Mesendoderm (in vitro differentiated cells): ENCODE measurements around the gene IL6R.

Experiments
- DNase-seq: peaks from one replicate; pipeline ENCODE4 v3.0.0; 2013
- H2AK5ac ChIP-seq: 2 replicates; pipeline ENCODE4 v1.6.1; 2013; ENCODE audit warnings: low read length, inconsistent platforms
- H2BK120ac ChIP-seq: 2 replicates; pipeline ENCODE4 v1.6.1; 2013; ENCODE audit warnings: low read depth, mild to moderate bottlenecking, low read length, moderate library complexity, mixed read lengths
- H2BK15ac ChIP-seq: replicated peaks from 2 replicates; pipeline ENCODE4 v1.6.1; 2013; ENCODE audit warnings: low read depth, mild to moderate bottlenecking, moderate library complexity
- H2BK5ac ChIP-seq: 2 replicates; pipeline ENCODE4 v1.6.1; 2013; ENCODE audit warnings: low read length, inconsistent platforms
- H3K18ac ChIP-seq: 2 replicates; pipeline ENCODE4 v1.6.1; 2013; ENCODE audit warnings: mild to moderate bottlenecking, low read length, mixed read lengths
- H3K23ac ChIP-seq: one replicate; pipeline ENCODE4 v1.6.1; 2013; ENCODE audit warnings: low read length
- H3K27ac ChIP-seq: 2 replicates; pipeline ENCODE4 v1.5.1; 2013; ENCODE audit warnings: low read depth, mild to moderate bottlenecking, inconsistent platforms, low read length, moderate library complexity
- H3K27me3 ChIP-seq: 2 replicates; pipeline ENCODE4 v1.6.1; 2013; ENCODE audit warnings: low read length, control low read depth, mild to moderate bottlenecking, inconsistent platforms; ENCODE audit not compliant: insufficient read depth, poor library complexity
- H3K36me3 ChIP-seq: 2 replicates; pipeline ENCODE4 v1.6.1; 2013; ENCODE audit warnings: low read length, inconsistent platforms; ENCODE audit not compliant: control insufficient read depth, insufficient read depth
- H3K4ac ChIP-seq: one replicate; pipeline ENCODE4 v1.6.1; 2013; ENCODE audit warnings: low read depth, mild to moderate bottlenecking, low read length, moderate library complexity
- H3K4me1 ChIP-seq: 2 replicates; pipeline ENCODE4 v1.6.1; 2013; ENCODE audit warnings: low read depth, low read length, inconsistent platforms; ENCODE audit not compliant: control insufficient read depth
- H3K4me2 ChIP-seq: 2 replicates; pipeline ENCODE4 v1.6.1; 2013; ENCODE audit warnings: low read length
- H3K4me3 ChIP-seq: 2 replicates; pipeline ENCODE4 v1.5.1; 2013; ENCODE audit warnings: mild to moderate bottlenecking, low read length
- H3K56ac ChIP-seq: one replicate; pipeline ENCODE4 v1.6.1; 2013; ENCODE audit warnings: low read length
- H3K79me1 ChIP-seq: 2 replicates; pipeline ENCODE4 v1.6.1; 2013; ENCODE audit warnings: low read length, inconsistent platforms
- H3K79me2 ChIP-seq: 2 replicates; pipeline ENCODE4 v1.6.1; 2013; ENCODE audit warnings: mild to moderate bottlenecking, low read length; ENCODE audit not compliant: control insufficient read depth, insufficient read depth
- H3K9ac ChIP-seq: 2 replicates; pipeline ENCODE4 v1.6.1; 2013; ENCODE audit warnings: low read length, inconsistent platforms
- H4K5ac ChIP-seq: one replicate; pipeline ENCODE4 v1.6.1; 2013; ENCODE audit warnings: low read length
- H4K8ac ChIP-seq: one replicate; pipeline ENCODE4 v1.6.1; 2013; ENCODE audit warnings: low read depth, mild to moderate bottlenecking, control low read depth, low read length, moderate library complexity
- WGBS: extraction: QIAGEN DNeasy Blood & Tissue Kit; methylation state at CpG from one replicate; pipeline ENCODE4 v1.1.7; 2013; ENCODE audit warnings: low lambda C conversion rate, missing lambda C conversion rate; ENCODE audit not compliant: insufficient coverage; ENCODE audit errors: extremely low coverage; 5-methylcytosine and 5-hydroxymethylcytosine counted together

Gene IL6R

GRCh38 chr1:154469844-154470560, 64.9 kb downstream of the IL6R start:
- Histone ChIP-seq H4K8ac (no peak overlapping the region), H3K27ac (no peak overlapping the region), H2BK120ac (no peak overlapping the region), H3K9ac (no peak overlapping the region), H4K5ac (no peak overlapping the region), H3K79me1 (no peaks in the 10 kb centered on the region), H3K4me3 (no peak overlapping the region), H3K79me2 (no peaks in the 10 kb centered on the region), H3K4me2 (no peak overlapping the region), H3K56ac (no peak overlapping the region), H2BK15ac (no peak overlapping the region), H3K18ac (no peak overlapping the region), H2AK5ac (no peak overlapping the region), H3K4me1 (no peaks in the 10 kb centered on the region), H3K4ac (no peak overlapping the region), H3K36me3 (no peaks in the 10 kb centered on the region), H3K27me3 (no peaks in the 10 kb centered on the region), H2BK5ac (no peak overlapping the region), H3K23ac (no peak overlapping the region)
- WGBS: no CpG with 5 or more reads among the region's 10 CpGs
- no peak for DNase-seq

- H3K9ac ChIP-seq: no peak overlapping the region
- H3K4me2 ChIP-seq: no peak overlapping the region
- no peak overlapping the region for H2AK5ac ChIP-seq
- H3K27ac ChIP-seq: no peak overlapping the region
- WGBS: no CpG with 5 or more reads among the region's 2 CpGs
- no peak overlapping the region for H2BK5ac ChIP-seq
- no peaks in the 10 kb centered on the region for H3K79me2 ChIP-seq
- H3K4ac ChIP-seq: no peak overlapping the region
- H4K8ac ChIP-seq: no peak overlapping the region
- H3K23ac ChIP-seq: no peak overlapping the region
- no peak overlapping the region for H2BK120ac ChIP-seq
- H3K79me1 ChIP-seq: no peaks in the 10 kb centered on the region
- no peak overlapping the region for H3K18ac ChIP-seq
- no peaks in the 10 kb centered on the region for H3K36me3 ChIP-seq
- H3K27me3 ChIP-seq: no peaks in the 10 kb centered on the region
- H2BK15ac ChIP-seq: no peak overlapping the region
- no peaks in the 10 kb centered on the region for H3K4me1 ChIP-seq
- no peak overlapping the region for H3K4me3 ChIP-seq
- no peak overlapping the region for H4K5ac ChIP-seq
- H3K56ac ChIP-seq: no peak overlapping the region
- DNase-seq: no peak
Observed at GRCh38 chr1:154471304-154471703, 66.2 kb downstream of the IL6R start.

GRCh38 chr1:154474802-154475201, 69.7 kb downstream of the IL6R start:
- Histone ChIP-seq H3K23ac (no peak overlapping the region), H2BK5ac (no peak overlapping the region), H2BK15ac (no peak overlapping the region), H3K4ac (no peak overlapping the region), H3K27me3 (no peaks in the 10 kb centered on the region), H3K4me3 (no peak overlapping the region), H3K79me2 (no peaks in the 10 kb centered on the region), H3K4me1 (no peaks in the 10 kb centered on the region), H4K8ac (no peak overlapping the region), H2BK120ac (no peak overlapping the region), H3K18ac (no peak overlapping the region), H3K79me1 (no peaks in the 10 kb centered on the region), H2AK5ac (no peak overlapping the region), H3K4me2 (no peak overlapping the region), H3K27ac (no peak overlapping the region), H3K56ac (no peak overlapping the region), H4K5ac (no peak overlapping the region), H3K36me3 (no peaks in the 10 kb centered on the region), H3K9ac (no peak overlapping the region)
- WGBS: no CpG with 5 or more reads among the region's 3 CpGs
- DNase-seq: no peak

GRCh38 chr1:154476791-154477190, 71.6 kb downstream of the IL6R start:
- WGBS: no CpG with 5 or more reads among the region's 1 CpG
- no peak overlapping the region for H3K23ac ChIP-seq

GRCh38 chr1:154478013-154478412, 72.9 kb downstream of the IL6R start:
- Histone ChIP-seq H3K9ac (no peak overlapping the region), H3K36me3 (no peaks in the 10 kb centered on the region), H3K27ac (no peak overlapping the region), H3K4me1 (no peaks in the 10 kb centered on the region), H3K79me1 (no peaks in the 10 kb centered on the region), H3K23ac (no peak overlapping the region), H4K8ac (no peak overlapping the region), H3K56ac (no peak overlapping the region), H2BK15ac (no peak overlapping the region), H3K4me3 (no peak overlapping the region), H3K79me2 (no peaks in the 10 kb centered on the region), H2BK120ac (no peak overlapping the region), H3K4me2 (no peak overlapping the region), H3K18ac (no peak overlapping the region), H2AK5ac (no peak overlapping the region), H4K5ac (no peak overlapping the region), H3K4ac (no peak overlapping the region), H2BK5ac (no peak overlapping the region), H3K27me3 (no peaks in the 10 kb centered on the region)
- no CpG with 5 or more reads among the region's 8 CpGs for WGBS
- DNase-seq: no peak

More at GRCh38 chr1:154476791-154477190, 71.6 kb downstream of the IL6R start:
- H2BK120ac ChIP-seq: no peak overlapping the region
- H3K4me1 ChIP-seq: no peaks in the 10 kb centered on the region
- H3K27me3 ChIP-seq: no peaks in the 10 kb centered on the region
- H3K79me2 ChIP-seq: no peaks in the 10 kb centered on the region
- H3K9ac ChIP-seq: no peak overlapping the region
- no peak for DNase-seq
- no peak overlapping the region for H3K56ac ChIP-seq
- no peak overlapping the region for H2BK5ac ChIP-seq
- H3K79me1 ChIP-seq: no peaks in the 10 kb centered on the region
- H3K4me3 ChIP-seq: no peak overlapping the region
- no peak overlapping the region for H3K27ac ChIP-seq
- no peak overlapping the region for H3K4ac ChIP-seq
- no peak overlapping the region for H4K5ac ChIP-seq
- H3K36me3 ChIP-seq: no peaks in the 10 kb centered on the region
- no peak overlapping the region for H2BK15ac ChIP-seq
- H3K4me2 ChIP-seq: no peak overlapping the region
- H2AK5ac ChIP-seq: no peak overlapping the region
- H3K18ac ChIP-seq: no peak overlapping the region
- H4K8ac ChIP-seq: no peak overlapping the region

- no peak overlapping the region for H3K4me2 ChIP-seq
- no peak overlapping the region for H3K4me3 ChIP-seq
- no peak overlapping the region for H2AK5ac ChIP-seq
- no peak overlapping the region for H2BK15ac ChIP-seq
- no peak overlapping the region for H4K5ac ChIP-seq
- no peak for DNase-seq
- H3K36me3 ChIP-seq: no peaks in the 10 kb centered on the region
- no peak overlapping the region for H2BK5ac ChIP-seq
- H3K4me1 ChIP-seq: no peaks in the 10 kb centered on the region
- no CpG with 5 or more reads among the region's 5 CpGs for WGBS
- H4K8ac ChIP-seq: no peak overlapping the region
- no peak overlapping the region for H3K4ac ChIP-seq
- no peak overlapping the region for H3K23ac ChIP-seq
- H3K79me1 ChIP-seq: no peaks in the 10 kb centered on the region
- no peak overlapping the region for H3K9ac ChIP-seq
- no peak overlapping the region for H3K18ac ChIP-seq
- no peak overlapping the region for H3K27ac ChIP-seq
- H3K56ac ChIP-seq: no peak overlapping the region
- H3K27me3 ChIP-seq: no peaks in the 10 kb centered on the region
- H3K79me2 ChIP-seq: no peaks in the 10 kb centered on the region
- no peak overlapping the region for H2BK120ac ChIP-seq
Observed at GRCh38 chr1:154478639-154479038, 73.5 kb downstream of the IL6R start.
